ENCODE results near the gene STK39. TPM values are rescaled to one million over a fixed set of nuclear protein-coding genes. Genes with fewer than 3 reads are reported as not detected.

STK39 gene
- total RNA-seq, 1 donor from 2014 or later, result 18.5 TPM

DNA sequence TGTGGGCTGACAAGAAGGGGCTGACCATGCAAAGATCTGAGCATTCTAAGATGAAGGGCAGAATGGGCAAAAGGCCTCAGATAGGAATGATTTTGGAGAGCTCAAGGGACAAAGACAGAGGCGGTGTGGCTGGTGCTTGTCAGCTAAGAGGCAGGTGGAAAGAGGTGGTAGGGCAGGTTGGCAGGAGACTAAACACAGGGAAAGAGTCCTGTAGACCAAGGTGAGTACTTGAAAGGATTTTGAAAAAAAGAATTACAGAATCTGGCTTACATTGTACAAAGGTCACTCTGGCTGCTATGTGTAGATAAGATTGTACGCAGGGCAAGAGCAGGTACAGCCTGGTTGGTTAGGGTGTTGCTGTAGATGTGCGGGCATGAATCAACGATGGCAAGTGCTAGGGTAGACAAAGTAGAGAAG lies 50.6 kb downstream of the STK39 start:
- TF ChIP-seq, protein P1, sequence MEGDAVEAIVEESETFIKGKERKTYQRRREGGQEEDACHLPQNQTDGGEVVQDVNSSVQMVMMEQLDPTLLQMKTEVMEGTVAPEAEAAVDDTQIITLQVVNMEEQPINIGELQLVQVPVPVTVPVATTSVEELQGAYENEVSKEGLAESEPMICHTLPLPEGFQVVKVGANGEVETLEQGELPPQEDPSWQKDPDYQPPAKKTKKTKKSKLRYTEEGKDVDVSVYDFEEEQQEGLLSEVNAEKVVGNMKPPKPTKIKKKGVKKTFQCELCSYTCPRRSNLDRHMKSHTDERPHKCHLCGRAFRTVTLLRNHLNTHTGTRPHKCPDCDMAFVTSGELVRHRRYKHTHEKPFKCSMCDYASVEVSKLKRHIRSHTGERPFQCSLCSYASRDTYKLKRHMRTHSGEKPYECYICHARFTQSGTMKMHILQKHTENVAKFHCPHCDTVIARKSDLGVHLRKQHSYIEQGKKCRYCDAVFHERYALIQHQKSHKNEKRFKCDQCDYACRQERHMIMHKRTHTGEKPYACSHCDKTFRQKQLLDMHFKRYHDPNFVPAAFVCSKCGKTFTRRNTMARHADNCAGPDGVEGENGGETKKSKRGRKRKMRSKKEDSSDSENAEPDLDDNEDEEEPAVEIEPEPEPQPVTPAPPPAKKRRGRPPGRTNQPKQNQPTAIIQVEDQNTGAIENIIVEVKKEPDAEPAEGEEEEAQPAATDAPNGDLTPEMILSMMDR (IDR thresholded peaks at IDR 0.05), result no peak
- DNase-seq (no peak), ATAC-seq (ENCODE audit: low read depth) (no peak)
- POLR2A ChIA-PET, result no interaction called here
- no peaks in the 10 kb centered on the region for H3K9me3 Mint-ChIP-seq
- CTCF ChIA-PET, result no interaction called here
- H3K27me3 Mint-ChIP-seq, result no peaks in the 10 kb centered on the region
- H3K4me1 Mint-ChIP-seq, result peaks cover 62% of the 10 kb centered on the region
- no peak overlapping the region for H3K4me3 Mint-ChIP-seq
- intact Hi-C loops (cut with micrococcal nuclease), result no loop called here
- no peaks in the 10 kb centered on the region for H3K36me3 Mint-ChIP-seq (ENCODE audit: low read depth)
- H3K27ac Mint-ChIP-seq, result peak overlapping the region; percentile 25

DNA sequence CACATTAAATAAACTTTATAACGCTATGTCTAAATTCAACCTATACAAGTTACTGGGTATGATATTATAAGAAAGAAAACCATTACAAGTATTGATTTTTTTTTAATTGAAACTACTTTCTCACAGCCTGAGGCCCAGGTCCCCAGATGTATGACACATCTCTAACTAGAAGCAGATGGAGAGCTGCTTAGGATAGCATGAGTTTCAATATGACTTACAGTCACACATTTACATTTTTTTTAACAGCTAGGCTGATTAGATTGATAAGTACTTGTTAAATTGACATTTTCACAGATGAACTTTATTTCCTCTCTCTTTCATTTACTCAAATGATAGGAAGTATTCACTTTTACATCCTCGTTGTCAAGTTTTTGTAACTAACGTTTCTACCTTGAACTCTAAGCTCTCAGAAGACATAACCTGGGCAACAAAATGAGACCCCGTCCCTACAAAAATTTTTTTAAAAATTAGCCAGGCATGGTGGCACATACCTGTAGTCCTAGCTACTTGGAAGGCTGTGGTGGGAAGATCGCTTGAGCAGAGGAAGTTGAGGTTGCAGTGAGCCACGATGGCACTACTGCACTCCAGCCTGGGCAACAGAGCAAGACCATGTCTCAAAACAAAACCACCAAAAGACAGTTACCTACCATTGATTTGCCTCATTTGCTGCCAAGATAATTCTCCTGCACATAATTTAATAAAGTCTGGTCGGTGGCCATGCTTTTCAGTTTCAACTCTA lies 52.4 kb downstream of the STK39 start:
- peaks cover 53% of the 10 kb centered on the region for H3K4me1 Mint-ChIP-seq
- POLR2A ChIA-PET, result interaction anchor here (0.5 to 1.9 kb wide), 5 partner anchors 11 to 163 kb away, joined by 3 to 27 read pairs (median 5); partner anchors contain the start of gene STK39
- H3K9me3 Mint-ChIP-seq, result no peaks in the 10 kb centered on the region
- CTCF ChIA-PET, result interaction anchor here (0.9 to 1.3 kb wide), 4 partner anchors 13 to 76 kb away, joined by 3 to 5 read pairs (median 4); partner anchors contain the start of gene STK39
- H3K27me3 Mint-ChIP-seq, result no peaks in the 10 kb centered on the region
- intact Hi-C loops (cut with micrococcal nuclease), result loop anchor here (1.0 to 2.0 kb wide), 3 partner anchors 16 to 52 kb away; partner anchors contain the start of gene STK39
- ATAC-seq (ENCODE audit: low read depth) (peak; percentile 84), DNase-seq (peak; percentile 33)
- H3K27ac Mint-ChIP-seq, result peak overlapping the region; percentile 97
- no peaks in the 10 kb centered on the region for H3K36me3 Mint-ChIP-seq (ENCODE audit: low read depth)
- peak overlapping the region; percentile 79 for H3K4me3 Mint-ChIP-seq
- TF ChIP-seq, protein P1 (IDR thresholded peaks at IDR 0.05), result no peak

DNA sequence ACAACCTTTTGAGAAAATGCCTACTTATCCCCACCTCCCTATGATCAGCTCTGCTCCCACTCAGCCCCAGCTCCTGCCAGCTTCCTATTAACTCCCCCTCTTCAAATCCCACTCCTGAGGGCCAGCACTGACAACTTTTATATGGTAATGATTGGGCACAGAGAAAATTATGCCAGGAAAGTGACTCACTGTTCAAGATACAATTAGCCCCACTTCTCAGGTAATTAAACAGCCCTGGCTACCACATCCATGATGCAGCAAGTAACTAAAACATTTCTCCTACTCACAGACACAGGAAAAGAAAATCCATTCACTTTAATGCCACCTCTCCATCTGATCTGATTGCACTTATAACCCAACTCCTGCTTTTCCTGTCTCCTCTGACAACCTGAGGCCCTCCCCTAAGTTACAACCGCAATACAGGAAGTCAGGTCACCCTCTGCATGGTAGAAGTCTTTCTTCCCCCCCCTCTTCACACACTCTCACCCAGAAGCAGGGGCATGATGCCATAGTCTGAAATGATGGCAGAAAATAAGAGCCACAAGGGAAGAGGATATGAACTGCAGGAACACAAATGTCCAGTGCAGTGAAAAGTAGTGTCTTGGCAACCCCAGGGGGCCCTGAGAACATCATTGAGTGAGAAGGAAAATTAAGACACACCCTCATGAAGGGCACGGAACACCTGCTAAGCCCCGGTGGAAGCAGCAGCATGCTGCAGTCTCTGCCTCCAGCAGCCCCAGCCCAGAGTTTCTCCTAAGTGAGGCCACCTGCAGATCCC lies 54.4 kb downstream of the STK39 start:
- H3K27ac Mint-ChIP-seq, result peak overlapping the region; percentile 77
- peak; percentile 51 for ATAC-seq (ENCODE audit: low read depth)
- intact Hi-C loops (cut with micrococcal nuclease), result no loop called here

DNA sequence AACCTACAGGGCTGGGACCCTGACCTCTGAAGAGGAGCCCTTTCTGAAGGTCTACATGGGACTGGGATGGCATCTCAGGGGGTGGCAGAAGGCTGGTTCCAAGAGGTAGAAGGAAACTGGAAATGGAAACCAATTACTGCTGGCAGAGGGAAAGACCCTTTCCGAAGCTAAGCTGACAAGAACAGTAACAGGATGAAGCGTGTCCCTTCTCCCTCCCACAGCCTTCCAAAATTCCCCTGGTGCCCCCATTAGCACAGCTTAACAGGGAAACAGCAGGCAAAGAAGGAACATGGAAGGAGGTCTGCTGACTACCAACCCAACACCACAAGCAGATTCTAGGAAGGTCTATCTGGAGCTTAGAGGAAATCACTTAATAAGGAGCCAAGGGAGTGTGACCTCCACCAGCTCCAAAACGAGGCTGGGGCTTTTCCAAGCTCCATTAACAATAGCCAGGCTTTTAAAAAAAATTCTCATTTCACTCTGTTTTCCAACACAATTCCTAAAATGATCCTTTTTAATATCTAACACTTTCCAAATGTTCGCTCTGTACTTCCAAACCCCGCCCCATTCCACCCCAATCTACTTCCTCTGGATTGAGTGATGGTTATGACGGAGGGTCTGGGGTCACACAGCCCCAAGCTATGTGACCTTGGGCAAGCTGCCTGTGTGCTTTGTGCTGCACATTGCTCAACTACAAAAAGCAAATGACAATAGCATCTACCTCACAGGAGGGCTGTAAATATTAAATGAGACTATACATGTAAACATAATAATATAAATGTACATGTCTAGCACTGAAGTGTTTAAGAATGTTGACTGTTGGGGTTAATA lies 55.2 kb downstream of the STK39 start:
- Mint-ChIP-seq H3K36me3 (ENCODE audit: low read depth) (no peaks in the 10 kb centered on the region), H3K27ac (no peak overlapping the region), H3K4me3 (no peak overlapping the region), H3K27me3 (no peaks in the 10 kb centered on the region), H3K9me3 (no peaks in the 10 kb centered on the region), H3K4me1 (peaks cover 51% of the 10 kb centered on the region)
- ChIA-PET CTCF (interaction anchor here (0.9 kb wide), 1 partner anchor 17 kb away, joined by 3 read pairs; no protein-coding TSS in a partner anchor), POLR2A (no interaction called here)
- intact Hi-C loops (cut with micrococcal nuclease), result no loop called here
- DNase-seq (no peak), ATAC-seq (ENCODE audit: low read depth) (no peak)
- TF ChIP-seq, protein P1 (IDR thresholded peaks at IDR 0.05), result no peak

More for the DNA sequence above, 54.4 kb downstream of the STK39 start:
- Mint-ChIP-seq H3K4me1 (peaks cover 51% of the 10 kb centered on the region), H3K4me3 (peak overlapping the region; percentile 53), H3K9me3 (no peaks in the 10 kb centered on the region), H3K36me3 (ENCODE audit: low read depth) (no peaks in the 10 kb centered on the region), H3K27me3 (no peaks in the 10 kb centered on the region)
- DNase-seq, result no peak
- POLR2A ChIA-PET, result no interaction called here
- TF ChIP-seq, protein P1 (IDR thresholded peaks at IDR 0.05), result no peak
- CTCF ChIA-PET, result no interaction called here

Measured in activated B cell treated with CpG ODN at 0.5 μM for 24 hours (primary cell).